Adipose tissue (tissue), 3 donors: ENCODE results near the gene CCDC28A. TPM values are rescaled to one million over a fixed set of nuclear protein-coding genes. Genes with fewer than 3 reads are reported as not detected.

Experiments used
- H3K27ac ChIP-seq: one replicate; pipeline ENCODE4 v1.5.1; 2013; ENCODE audit warnings: low read depth, low read length
- WGBS, 3 donors: extraction: QIAGEN DNeasy Blood & Tissue Kit; methylation state at CpG; one replicate each; pipeline ENCODE4 v1.1.7; 2013; 5-methylcytosine and 5-hydroxymethylcytosine counted together
- polyA plus RNA-seq, 3 donors: library from polyadenylated mRNA; stranded (reverse); fragments of 200-250 nt; gene quantifications; one replicate each; pipeline ENCODE4 v1.2.3, GENCODE V29; 2013
- donor health status: healthy with polysubstance abuse.
- donor health status: Bipolar disorder and iron deficiency.
- donor health status: healthy.

CCDC28A gene
- polyA plus RNA-seq, 3 donors, result 10.5 to 29.2 (median 25.2) TPM

GRCh38 chr6:138785079-138785478 lies 11.5 kb downstream of the CCDC28A start:
- 62 to 70% (median 64%) methylated on average over 4 of the region's 4 CpGs for WGBS, 3 donors
- no peak overlapping the region for H3K27ac ChIP-seq

GRCh38 chr6:138785980-138786379 lies 12.4 kb downstream of the CCDC28A start:
- 59 to 80% (median 65%) methylated on average over 3 of the region's 3 CpGs for WGBS, 3 donors
- no peak overlapping the region for H3K27ac ChIP-seq

- 45 to 97% (median 93%) methylated on average over 1 of the region's 1 CpG for WGBS, 3 donors
- H3K27ac ChIP-seq, result no peak overlapping the region
Measured at GRCh38 chr6:138787138-138787537, 13.6 kb downstream of the CCDC28A start.

- 8 to 13% (median 13%) methylated on average over 49 to 50 of the region's 50 CpGs for WGBS, 3 donors
- H3K27ac ChIP-seq, result no peak within 1 kb of the TSS
Measured at GRCh38 chr6:138795809-138796603, 22.4 kb downstream of the CCDC28A start, which contains the start of gene ECT2L. Gene ECT2L (plus strand): TSS chr6:138796087. CDS start chr6:138813275, 17,188 bp downstream.

- WGBS, 3 donors, result 78 to 94% (median 94%) methylated on average over 2 of the region's 2 CpGs
- no peak overlapping the region for H3K27ac ChIP-seq
Measured at GRCh38 chr6:138796771-138797170, 23.2 kb downstream of the CCDC28A start.

GRCh38 chr6:138797806-138798446 lies 24.4 kb downstream of the CCDC28A start:
- no peak overlapping the region for H3K27ac ChIP-seq
- WGBS, 3 donors, result 66 to 91% (median 87%) methylated on average over 4 of the region's 4 CpGs

GRCh38 chr6:138800377-138801150 lies 27.0 kb downstream of the CCDC28A start:
- H3K27ac ChIP-seq, result no peak overlapping the region
- 89 to 96% (median 94%) methylated on average over 2 of the region's 2 CpGs for WGBS, 3 donors

GRCh38 chr6:138803331-138803730 lies 29.8 kb downstream of the CCDC28A start:
- no peak overlapping the region for H3K27ac ChIP-seq
- WGBS, 3 donors, result 88 to 93% (median 91%) methylated on average over 2 of the region's 2 CpGs

- H3K27ac ChIP-seq, result no peak overlapping the region
- WGBS, 3 donors, result 45 to 69% (median 60%) methylated on average over 4 of the region's 4 CpGs
Measured at GRCh38 chr6:138803861-138804260, 30.3 kb downstream of the CCDC28A start.

- 80 to 89% (median 86%) methylated on average over 9 of the region's 9 CpGs for WGBS, 3 donors
- H3K27ac ChIP-seq, result no peak overlapping the region
Measured at GRCh38 chr6:138805016-138805765, 31.6 kb downstream of the CCDC28A start.

GRCh38 chr6:138806889-138807288 lies 33.3 kb downstream of the CCDC28A start:
- no peak overlapping the region for H3K27ac ChIP-seq
- 56 to 95% (median 91%) methylated on average over 1 of the region's 1 CpG for WGBS, 3 donors

- H3K27ac ChIP-seq, result no peak overlapping the region
- 84 to 90% (median 88%) methylated on average over 3 of the region's 3 CpGs for WGBS, 3 donors
Measured at GRCh38 chr6:138809677-138810076, 36.1 kb downstream of the CCDC28A start.

- 61 to 82% (median 82%) methylated on average over 3 of the region's 3 CpGs for WGBS, 3 donors
- H3K27ac ChIP-seq, result no peak overlapping the region
Measured at GRCh38 chr6:138811866-138812265, 38.3 kb downstream of the CCDC28A start.

GRCh38 chr6:138814179-138814834 lies 40.7 kb downstream of the CCDC28A start:
- 56 to 70% (median 61%) methylated on average over 5 of the region's 5 CpGs for WGBS, 3 donors
- H3K27ac ChIP-seq, result no peak overlapping the region

- WGBS, 3 donors, result 72 to 90% (median 84%) methylated on average over 6 of the region's 6 CpGs
Measured at GRCh38 chr6:138815221-138815620, 41.7 kb downstream of the CCDC28A start.

GRCh38 chr6:138815797-138816528 lies 42.4 kb downstream of the CCDC28A start:
- 39 to 46% (median 42%) methylated on average over 4 of the region's 4 CpGs for WGBS, 3 donors
- no peak overlapping the region for H3K27ac ChIP-seq

More at GRCh38 chr6:138815221-138815620, 41.7 kb downstream of the CCDC28A start:
- no peak overlapping the region for H3K27ac ChIP-seq

GRCh38 chr6:138817799-138818198 lies 44.2 kb downstream of the CCDC28A start:
- 20 to 72% (median 68%) methylated on average over 4 of the region's 4 CpGs for WGBS, 3 donors
- H3K27ac ChIP-seq, result no peak overlapping the region
